GOT3 (cell line): ENCODE measurements around the gene DIS3L2.

ENCODE experiments used
- DNase-seq: peaks from one replicate; lab custom pipeline; 2025; ENCODE audit warnings: mixed read lengths; lab: John Stamatoyannopoulos, UW

Gene DIS3L2

DNA sequence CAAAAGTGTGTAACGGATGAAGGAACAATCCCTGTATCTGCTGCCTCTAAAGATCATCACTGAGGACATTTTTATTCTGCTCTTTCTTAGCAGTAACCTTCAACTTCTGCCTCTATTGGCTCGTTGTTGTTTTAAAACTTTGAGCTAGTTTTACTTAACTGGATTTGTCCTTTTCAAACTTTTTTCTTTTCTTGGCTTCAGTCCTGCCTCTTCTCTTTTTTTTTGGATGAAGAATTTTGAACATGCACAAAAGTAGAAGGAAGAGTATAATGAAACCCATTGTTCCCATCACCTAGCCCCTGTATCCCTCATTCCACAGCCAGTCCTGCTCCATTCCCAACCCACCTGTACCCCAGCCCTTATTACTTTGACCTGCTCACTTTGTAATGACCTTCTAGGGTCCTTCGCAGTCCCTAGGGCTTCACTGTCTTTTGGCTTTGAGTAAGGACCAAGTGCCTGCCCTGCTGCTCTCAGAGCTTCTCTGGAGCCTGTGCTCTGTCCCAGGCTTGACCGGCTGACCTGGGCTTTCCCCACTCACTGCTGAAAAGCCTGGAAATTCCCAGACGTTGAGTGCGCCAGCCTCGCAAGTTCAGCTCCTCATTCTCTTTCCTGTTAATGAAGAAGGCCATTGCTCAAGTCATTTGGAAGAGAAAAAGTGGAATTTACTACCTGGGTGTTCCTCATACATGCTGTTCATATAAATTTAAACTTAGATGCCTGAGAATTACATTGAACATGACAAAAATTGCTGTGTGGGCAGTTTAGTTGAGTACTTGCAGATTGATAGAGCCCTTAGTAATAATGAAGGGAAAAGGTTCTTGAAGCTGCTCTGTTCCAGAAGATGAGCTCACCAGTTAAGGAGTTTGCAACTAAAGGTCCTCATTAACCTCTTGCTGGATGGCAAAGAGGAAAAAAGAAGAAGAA lies 267.7 kb downstream of the DIS3L2 start:
- no peak for DNase-seq

DNA sequence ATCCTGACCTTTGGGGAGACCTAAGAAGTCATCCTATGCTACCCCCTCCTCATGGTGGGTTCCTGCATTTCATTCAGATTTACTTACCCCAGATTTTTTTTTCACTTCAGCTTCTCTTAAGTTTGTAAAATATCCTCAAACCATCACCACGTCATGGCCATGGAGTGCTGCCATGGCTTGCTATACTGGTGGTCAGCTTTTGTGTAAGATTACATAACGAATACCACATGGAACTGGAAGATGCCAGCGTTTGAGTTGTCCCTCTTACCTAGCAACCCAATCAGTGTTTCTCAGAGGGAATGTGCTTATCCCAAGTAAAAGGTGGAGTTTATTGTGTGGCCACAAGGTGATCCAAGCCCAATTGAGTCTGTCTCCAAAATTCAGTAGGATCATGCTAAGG lies 268.4 kb downstream of the DIS3L2 start:
- DNase-seq = no peak

DNA sequence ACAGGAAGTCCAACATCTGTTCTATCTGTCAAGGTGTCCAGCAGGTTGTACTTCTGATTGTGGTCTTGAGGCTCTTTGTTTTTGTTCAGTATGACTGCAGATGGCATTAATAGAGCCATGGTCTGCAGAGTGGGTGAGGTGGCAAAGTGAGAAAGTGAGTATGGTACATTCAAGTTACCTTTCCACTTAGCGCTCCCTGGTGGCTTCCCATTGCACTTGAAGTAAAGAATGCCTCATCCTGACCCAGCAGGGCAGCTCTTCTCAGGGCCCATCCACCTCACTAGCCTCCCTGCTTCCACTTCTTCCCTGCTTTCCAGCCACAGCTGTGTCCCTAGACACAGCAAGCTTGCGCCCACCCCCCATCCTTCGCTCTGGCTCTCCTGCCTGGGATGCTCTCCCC lies 269.0 kb downstream of the DIS3L2 start:
- DNase-seq = no peak

DNA sequence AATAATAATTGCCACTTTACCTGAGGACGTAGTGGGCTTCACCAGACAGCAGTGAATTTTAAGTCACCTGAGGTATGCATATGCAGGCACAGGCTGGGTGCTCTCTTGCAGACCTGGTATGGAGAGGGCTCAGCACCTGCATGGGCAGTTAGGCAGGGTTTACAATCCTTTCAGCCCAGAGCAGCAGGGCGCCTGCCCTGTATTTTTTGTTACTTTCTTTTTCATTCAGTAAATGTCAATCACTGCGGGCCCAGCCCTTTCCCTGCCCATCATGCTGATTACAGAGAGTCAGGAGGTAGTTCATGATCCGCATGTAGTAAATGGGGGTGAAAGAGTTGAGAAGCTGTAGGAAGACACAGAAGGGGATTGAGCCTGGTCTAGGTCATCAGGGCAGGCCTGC lies 270.0 kb downstream of the DIS3L2 start:
- no peak for DNase-seq

DNA sequence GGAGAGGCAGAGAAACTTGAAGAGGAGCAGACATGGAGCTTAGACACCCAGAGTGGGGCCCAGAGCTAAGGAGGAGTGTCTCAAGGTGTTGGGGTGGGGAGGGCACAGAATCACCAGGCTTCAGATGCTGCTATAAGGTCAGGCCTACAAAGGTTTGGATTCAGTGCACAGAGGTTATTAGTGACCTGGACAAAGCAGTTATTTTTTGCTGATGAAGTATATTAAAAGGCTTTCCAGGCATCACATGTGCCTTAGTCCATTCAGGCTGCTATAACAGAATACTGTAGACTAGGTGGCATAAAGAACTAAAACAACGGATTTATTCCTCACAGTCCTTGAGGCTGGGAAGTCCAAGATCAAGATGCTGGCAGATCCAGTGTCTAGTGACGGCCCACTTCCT lies 271.4 kb downstream of the DIS3L2 start:
- DNase-seq = no peak

DNA sequence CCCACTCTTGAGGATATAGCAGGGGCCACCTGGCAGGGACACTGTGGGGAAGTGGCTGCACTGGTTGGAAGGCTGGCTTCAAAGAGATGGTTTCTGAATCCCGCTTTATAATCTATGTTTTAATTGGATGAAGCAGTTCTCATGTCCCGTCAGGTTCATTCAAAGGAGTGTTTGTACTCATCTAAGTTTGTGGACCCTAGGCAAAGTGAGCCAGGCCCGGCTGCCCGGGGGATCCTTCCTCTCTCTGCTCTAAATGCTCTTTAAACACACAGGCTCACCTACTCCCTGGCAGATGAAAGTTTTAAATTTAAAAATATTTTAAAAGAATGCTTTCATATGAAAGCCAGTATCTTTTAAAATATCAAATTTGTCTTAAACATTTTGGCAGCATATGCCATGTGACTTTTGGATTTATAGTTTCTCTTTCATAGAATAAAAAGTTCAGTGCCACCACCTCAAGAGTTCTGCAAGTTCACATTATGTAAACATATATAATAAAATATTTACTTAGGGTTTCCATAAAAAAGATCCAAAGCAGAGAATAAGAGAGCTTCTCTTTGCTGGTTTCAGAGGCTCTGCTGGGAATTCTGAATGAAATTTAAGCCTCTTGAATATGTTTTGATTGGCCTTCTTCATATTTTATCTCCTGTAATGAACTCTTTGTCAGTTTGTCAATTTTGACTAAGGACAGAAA lies 273.6 kb downstream of the DIS3L2 start:
- DNase-seq = no peak

DNA sequence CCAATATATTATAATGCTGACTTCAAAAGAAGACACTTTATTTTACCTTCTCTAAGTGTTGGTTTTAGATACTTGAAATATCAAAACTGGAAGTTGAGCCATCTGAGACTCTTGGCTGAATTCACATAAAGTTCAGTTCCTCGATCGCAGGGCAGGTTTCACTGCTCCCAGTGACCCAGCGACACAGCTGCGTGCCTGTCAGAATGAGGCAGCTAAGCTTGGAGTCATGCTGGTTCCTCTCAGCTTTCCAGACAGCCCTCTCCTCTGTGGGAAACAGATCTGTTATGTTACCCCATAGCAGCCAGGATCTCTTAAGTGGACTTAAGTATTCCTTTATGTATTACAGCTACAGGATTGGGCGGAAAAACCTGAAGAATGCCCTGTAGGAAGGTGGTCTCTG lies 274.2 kb downstream of the DIS3L2 start:
- DNase-seq = no peak

DNA sequence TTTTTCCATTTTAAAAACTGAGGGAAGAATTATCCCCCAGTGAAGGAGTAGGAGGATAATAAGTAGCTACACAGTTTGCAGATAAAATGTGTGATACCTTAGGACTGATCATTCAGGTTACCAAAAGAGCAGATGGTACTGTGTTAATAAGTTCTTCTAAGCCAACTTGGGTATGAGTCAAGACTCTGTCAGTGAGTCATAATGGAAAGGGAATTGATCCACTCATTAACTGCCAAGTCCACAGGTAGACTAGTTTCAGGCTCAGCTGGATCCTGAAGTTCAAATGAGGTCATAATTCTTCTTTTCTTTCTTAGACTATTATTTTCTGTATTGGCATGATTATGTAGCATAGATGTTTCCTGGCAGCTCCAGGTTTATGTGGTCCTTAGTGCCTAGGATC lies 274.7 kb downstream of the DIS3L2 start:
- no peak for DNase-seq

DNA sequence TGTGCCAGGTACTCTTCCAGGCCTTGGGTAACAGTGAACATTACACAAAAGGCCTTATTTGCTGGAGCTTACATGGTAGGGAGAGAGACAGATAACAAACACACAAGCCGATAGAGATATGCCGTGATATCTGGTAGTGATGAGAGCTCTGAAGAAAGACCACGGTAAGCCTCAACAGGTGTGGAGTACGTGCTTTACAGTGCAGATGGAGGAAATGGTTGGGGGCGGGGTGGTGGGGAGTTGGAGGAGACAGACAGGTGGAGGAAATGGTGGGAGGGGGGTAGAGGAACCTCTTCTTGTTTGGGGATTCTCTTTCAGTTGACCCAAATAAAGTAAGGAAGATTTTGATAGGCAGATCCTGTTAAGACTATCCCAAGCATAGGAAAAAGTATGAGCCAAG lies 276.0 kb downstream of the DIS3L2 start:
- no peak for DNase-seq

DNA sequence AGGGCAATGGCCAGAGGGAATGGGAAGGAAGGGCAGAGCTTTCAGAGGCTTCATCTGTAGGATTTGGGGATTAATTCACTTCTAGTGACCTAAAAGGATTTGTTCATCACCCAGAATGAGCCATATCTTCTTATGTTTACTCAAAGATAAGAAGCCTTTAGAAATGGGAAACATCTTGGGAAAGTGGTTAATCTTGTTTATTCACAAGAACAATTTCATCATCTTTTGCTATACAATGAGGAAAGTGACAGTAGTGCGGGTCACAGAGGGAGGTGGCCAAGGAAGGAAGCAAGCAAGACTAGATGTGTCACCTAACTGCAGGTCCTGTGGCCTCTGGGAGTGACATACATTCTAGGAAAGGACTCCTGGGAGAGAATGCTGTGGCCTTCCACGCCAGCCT lies 276.6 kb downstream of the DIS3L2 start:
- no peak for DNase-seq

DNA sequence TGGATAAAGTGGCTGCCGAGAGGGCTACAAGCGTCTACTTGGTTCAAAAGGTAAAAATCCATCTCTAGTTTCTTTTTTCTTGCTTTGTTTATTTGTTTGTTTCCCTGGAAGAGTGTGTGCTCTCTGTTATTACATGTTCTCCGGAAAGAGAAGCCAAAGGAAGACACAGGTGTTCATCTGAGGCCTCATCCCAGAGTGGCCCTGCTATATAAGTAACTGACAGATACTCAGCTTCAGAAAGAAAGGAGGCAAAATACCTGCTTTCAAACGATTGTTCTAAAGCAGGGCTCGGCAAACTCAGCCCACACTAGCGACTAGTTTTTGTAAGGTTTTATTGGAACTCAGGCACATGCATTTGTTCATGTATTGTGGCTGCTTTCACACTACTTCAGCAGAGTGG lies 277.1 kb downstream of the DIS3L2 start:
- no peak for DNase-seq

DNA sequence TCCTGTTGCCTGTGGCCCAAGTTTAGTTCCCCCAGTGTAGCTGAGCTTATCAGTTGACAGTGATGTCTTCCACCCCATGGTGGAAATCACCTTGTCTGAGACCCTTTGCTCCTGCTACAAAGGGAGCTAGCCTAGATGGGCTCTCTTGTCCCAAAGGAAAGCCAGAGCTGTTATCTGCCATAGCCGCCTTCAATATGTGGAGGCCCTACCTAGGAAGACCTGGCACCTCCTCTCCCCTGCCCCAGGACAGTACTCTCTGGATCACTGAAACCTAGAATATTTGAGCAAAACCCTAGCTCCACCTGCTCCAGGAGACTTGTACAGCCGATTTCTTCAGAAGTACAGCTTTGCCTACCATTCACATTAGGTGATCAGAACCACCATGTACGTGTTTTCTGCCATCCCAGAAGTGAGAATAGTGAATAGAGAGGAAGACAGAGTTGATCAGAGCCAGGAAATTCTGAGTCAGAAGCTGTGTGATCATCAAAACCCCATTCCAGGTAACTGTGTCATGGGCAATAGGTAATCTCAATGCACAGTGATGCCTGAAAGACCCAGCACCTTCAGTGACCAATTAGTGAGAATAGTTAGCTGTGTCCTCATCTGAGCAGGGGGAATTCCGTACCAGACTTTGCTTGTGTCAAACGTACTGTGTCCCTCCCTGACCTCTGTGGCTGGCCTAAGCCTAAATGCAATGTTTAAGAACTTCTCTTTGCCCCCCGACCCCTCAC lies 278.6 kb downstream of the DIS3L2 start:
- DNase-seq = no peak

DNA sequence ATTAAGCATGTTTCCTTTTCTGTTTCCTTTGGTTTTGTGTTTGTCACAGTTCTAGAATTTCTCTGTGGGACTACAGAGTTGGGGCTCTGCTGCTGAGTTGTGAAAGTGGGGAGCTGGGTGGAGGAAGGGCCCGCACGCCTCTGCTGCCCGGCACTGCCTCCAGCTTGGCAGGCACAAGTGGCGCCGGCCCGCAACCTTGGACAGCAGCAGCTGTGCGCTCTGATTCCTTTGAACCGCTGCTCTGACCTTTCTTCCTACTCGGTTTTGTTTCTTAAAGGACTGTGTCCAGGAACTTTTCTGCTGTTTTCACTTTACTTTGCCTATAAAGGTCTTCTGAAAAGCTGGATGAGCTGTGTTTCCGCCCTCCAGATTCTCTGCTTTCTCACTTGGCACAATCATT lies 279.4 kb downstream of the DIS3L2 start:
- no peak for DNase-seq

DNA sequence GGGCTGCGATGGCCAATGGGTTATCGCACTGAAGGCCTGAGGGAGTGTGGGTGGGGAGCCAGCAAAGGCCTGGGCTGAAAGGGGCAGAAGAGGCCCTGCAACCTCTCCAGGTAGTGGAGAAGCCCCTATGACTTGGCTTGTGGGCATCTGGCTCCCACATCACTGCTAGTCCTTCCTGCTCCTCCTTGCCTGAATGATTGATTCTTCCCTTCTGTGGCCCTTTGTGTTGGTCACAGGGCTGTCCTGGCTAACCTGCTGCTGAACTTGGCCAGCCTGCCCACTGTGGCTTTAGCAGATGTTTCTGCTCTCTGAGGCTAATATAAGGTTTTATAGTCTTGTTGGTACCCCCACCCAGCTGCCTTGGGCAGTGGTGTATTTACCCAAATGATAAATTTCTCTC lies 280.8 kb downstream of the DIS3L2 start:
- DNase-seq = no peak

DNA sequence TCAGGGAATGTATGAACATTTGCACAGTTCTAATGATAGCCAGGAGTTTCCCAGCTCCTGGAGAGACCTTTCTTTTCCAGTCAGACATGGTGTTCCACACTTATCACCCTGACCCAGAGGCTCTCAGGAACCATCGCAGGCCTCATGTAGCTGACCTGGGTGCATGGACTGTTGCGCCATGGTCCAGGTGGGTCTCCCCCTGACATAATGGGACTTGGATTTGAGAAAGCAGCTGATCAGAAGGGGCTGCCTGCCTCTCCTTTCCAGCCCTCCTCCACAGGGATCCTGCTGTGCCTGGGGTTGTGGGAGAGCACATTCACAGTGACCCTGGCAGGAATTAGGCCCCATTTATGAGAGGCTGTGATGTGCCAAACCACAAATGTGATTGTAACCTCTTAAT lies 283.6 kb downstream of the DIS3L2 start:
- no peak for DNase-seq

DNA sequence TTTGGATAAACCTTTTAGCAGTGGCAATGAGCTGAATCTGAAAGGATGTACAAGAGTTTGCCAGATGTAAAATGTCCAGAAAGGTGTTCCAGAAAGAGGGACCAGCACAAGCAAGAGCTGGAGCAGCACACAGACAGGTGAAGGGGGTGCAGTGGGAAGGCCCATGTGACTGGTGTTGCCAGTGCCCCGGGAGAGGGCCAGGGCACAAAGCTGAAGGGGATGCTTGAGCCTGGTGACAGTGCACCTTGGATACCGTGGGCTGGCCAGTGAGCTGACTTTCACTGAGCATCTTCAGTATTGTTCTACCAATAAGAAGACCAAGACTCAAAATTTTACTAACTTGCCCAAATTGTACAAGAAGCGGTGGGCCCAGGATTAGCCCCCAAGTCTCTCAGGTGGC lies 284.7 kb downstream of the DIS3L2 start:
- DNase-seq = no peak

DNA sequence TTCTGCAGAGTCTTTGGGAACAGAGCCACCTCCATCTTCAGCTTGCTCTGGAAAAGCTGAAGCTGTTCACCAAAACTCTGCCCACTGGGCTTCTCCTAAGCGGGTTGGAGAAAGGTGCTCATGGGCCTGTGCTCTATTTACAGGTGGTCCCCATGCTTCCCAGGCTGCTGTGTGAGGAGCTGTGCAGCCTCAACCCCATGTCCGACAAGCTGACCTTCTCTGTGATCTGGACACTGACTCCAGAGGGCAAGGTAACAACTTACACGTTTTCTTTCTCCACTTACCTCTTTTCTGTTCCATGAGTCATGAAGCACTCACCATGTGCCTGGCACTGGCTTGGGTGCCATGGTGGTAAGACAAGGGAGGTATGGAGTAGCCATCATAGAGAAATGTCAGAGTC lies 287.6 kb downstream of the DIS3L2 start:
- no peak for DNase-seq

DNA sequence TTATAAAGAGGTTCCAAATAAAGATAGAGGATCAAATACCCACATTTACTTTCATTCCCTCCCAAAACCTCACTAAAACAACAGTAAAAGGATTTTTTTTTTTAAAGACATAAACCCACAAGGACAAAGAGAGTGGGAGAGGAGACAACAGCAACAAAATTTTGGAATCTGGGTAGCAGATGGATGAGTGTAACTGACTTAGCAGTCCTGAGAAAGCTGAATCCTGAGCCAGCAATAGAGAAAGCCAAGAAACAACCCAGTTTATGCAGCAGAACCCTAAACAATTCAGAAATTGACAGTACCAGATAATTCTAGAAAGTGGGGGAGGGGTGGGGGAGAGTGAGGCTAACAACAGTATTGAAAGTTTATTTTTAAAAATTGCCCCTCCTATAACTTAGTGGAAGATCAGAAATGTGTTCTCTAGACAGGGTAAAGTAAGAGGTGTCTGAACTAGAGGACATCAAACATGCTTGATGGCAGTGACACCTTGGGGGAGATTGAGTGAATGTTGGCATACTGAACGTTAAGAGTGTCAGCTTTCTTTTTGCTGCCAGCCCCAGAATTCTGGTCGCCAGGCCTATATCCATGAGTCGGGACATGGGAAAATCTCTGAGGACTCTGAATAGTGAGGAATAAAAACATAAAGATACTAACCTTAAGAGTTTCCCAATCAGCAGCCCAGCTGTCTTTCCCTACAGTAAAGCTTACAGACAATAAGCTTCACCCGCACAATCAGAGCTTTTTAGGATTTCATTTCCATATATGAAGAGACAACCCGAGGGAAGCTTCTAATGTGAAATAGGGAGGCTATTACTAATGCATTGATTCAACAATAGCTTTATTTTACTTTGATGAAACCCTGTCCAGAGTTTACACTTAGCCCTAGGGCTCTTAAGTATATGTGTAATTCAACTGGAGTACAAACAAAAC lies 289.0 kb downstream of the DIS3L2 start:
- DNase-seq = no peak

DNA sequence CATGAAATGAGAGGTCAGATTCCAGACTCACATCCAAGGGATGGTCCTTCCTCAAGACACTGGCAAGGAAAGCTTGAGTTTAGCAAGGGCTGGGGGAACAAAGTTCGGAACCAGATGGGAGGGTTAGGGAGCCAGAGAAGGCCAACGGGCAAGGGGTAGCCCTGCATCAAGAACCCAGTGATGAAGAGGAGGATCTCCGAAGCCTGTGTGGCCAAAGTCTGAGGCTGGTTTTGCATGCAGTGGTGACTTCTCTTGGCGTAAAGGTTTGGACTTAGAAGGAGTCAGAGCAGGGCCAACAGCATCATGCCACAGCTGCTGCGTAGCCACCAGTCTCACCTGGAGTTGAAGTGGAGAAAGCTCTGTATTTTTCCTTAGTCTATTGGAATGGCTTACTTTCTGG lies 293.5 kb downstream of the DIS3L2 start:
- DNase-seq = no peak

DNA sequence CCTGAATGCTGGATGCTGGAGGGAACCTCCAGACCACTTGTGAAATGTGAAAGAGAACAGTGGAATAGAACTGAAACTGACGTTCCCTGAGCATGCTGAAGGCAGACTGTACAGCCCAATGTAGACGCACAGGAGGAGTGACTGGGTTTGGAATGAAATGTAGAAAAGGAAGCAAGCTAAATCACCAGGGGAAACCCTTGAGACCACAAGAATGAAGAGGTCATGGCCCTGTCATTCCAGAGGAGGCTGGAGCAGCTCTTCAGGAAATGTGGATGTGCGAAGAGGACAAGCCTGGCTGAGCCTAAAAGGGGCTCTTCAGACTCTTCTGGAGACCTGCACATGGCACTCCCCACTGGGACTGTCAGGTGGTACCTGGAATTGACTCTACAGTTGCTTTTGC lies 298.6 kb downstream of the DIS3L2 start:
- no peak for DNase-seq

DNA sequence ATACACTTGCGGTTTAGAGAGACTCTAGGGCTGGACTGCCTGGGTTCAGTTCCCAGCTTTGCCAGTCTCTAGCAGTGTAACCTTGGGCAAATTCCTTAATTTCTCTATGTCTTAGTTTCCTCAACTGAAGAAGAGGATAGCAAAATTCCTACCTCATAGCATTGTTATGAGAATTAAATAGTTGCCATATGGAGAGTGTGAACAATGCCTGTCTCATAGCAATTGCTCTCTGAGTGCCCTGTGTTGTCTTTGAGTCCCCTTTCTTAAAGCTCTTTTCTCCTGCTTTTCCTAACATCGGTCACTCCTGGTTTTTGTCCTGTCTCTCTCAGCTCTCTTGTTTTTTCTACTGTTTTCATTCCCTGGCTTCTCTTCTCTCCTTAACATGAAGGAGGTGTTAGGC lies 300.3 kb downstream of the DIS3L2 start:
- no peak for DNase-seq

DNA sequence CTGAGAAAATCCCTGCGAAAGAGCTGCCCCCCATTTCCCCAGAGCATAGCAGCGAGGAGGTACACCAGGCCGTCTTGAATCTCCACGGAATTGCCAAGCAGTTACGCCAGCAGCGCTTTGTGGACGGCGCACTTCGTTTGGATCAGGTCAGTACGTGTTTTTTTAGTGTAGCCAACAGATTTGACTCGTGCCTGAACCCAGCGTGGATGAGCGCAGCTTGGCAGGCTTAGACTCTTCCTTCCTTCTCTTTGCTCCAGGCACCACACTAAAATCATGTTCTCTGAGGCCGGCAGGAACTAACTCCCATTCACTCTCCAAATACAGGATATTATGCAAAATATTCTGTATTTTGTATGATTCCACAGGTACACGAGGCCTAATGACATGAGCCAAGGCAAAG lies 301.8 kb downstream of the DIS3L2 start:
- no peak for DNase-seq
